HepG2 (cell line): Measurements from ENCODE around the gene NFATC2.

Source experiments
- BHLHE40 ChIP-seq: IDR thresholded peaks from 2 replicates; pipeline ENCODE4 v1.6.1; 2011; ENCODE audit warnings: low read length, improper control_type of control experiment
- CREM ChIP-seq, 2 experiments: sonication (generic) in 1 of 2; formaldehyde crosslinking in 1 of 2; IDR thresholded peaks; 2 replicates each; pipeline versions ENCODE4 v1.4.0 to v1.6.1; 2016 to 2020; ENCODE audit warnings: antibody characterized with exemption in 1 of 2, mild to moderate bottlenecking in 1 of 2, missing genetic modification reagents in 1 of 2
- EED ChIP-seq: sonication (generic); formaldehyde crosslinking; IDR thresholded peaks from 2 replicates; pipeline ENCODE4 v1.5.0; 2020; ENCODE audit warnings: mild to moderate bottlenecking, missing genetic modification reagents
- FOSL2 ChIP-seq: sonication (generic); formaldehyde crosslinking; IDR thresholded peaks from 2 replicates; pipeline ENCODE4 v1.4.0; 2020; ENCODE audit warnings: missing genetic modification reagents
- FOXA3 ChIP-seq: IDR thresholded peaks from 2 replicates; pipeline ENCODE4 v1.6.1; 2016; ENCODE audit warnings: missing genetic modification reagents, missing compliant biosample characterization
- GATAD2A ChIP-seq: IDR thresholded peaks from 2 replicates; pipeline ENCODE4 v1.6.1; 2016
- HNRNPK ChIP-seq: fragments of 200-400 bp; formaldehyde crosslinking; IDR thresholded peaks from 2 replicates; pipeline ENCODE4 v1.6.1; 2018; ENCODE audit warnings: low read length, low read depth, moderate library complexity, mild to moderate bottlenecking; ENCODE audit not compliant: poor library complexity, severe bottlenecking
- POLR2A ChIP-seq, 2 experiments: IDR thresholded peaks; 2 replicates each; pipeline ENCODE4 v1.6.1; 2011; ENCODE audit warnings: low read depth in 2 of 2, low read length in 2 of 2, mild to moderate bottlenecking in 1 of 2, moderate library complexity in 1 of 2; ENCODE audit not compliant: insufficient read depth in 1 of 2
- SMC3 ChIP-seq: IDR thresholded peaks from 2 replicates; pipeline ENCODE4 v1.6.1; 2011; ENCODE audit warnings: low read length, improper control_type of control experiment
- TCF12 ChIP-seq, 2 experiments: fragments of 450-650 bp in 1 of 2; sonication (generic) in 1 of 2; formaldehyde crosslinking in 1 of 2; IDR thresholded peaks; 2 replicates each; pipeline versions ENCODE4 v1.6.1 to v1.8.0; 2017 to 2022; ENCODE audit warnings: antibody characterized with exemption in 1 of 2, mild to moderate bottlenecking in 1 of 2, missing genetic modification reagents in 1 of 2, moderate library complexity in 1 of 2
- ZNF367 ChIP-seq: sonication (generic); formaldehyde crosslinking; IDR thresholded peaks from 2 replicates; pipeline ENCODE4 v1.4.0; 2020; ENCODE audit warnings: missing genetic modification reagents, borderline replicate concordance
- ZNF577 ChIP-seq: sonication (generic); formaldehyde crosslinking; IDR thresholded peaks from 2 replicates; pipeline ENCODE4 v1.4.0; 2020; ENCODE audit warnings: mild to moderate bottlenecking, low read depth, missing genetic modification reagents, borderline replicate concordance
- TF ChIP-seq, protein P1 (sequence below): sonication (generic); formaldehyde crosslinking; IDR thresholded peaks from 2 replicates; pipeline ENCODE4 v1.9.0; 2021; ENCODE audit warnings: missing genetic modification reagents, borderline replicate concordance
- TF ChIP-seq, protein P2 (sequence below): sonication (generic); formaldehyde crosslinking; IDR thresholded peaks from 2 replicates; pipeline ENCODE4 v1.4.0; 2020; ENCODE audit warnings: mild to moderate bottlenecking, missing genetic modification reagents

GRCh38 chr20:51380401-51381385 lies 161.8 kb downstream of the NFATC2 start:
- no peak for TF ChIP-seq GATAD2A (CRISPR knock-in tag)
- TF ChIP-seq BHLHE40: no peak
- no peak for TF ChIP-seq HNRNPK
- no peak for TF ChIP-seq POLR2A (IDR thresholded peaks at IDR 0.05; ENCODE audit: insufficient read depth in 1 of 2, low read depth in 2 of 2, low read length in 2 of 2)
- TF ChIP-seq EED: no peak
- TF ChIP-seq TCF12 (IDR thresholded peaks at IDR 0.05): no peak
- TF ChIP-seq TCF12 (CRISPR knock-in tag; IDR thresholded peaks at IDR 0.05): no peak
- TF ChIP-seq ZNF367 (CRISPR knock-in tag): no peak
- TF ChIP-seq ZNF577 (CRISPR knock-in tag): no peak
- TF ChIP-seq, protein P1, sequence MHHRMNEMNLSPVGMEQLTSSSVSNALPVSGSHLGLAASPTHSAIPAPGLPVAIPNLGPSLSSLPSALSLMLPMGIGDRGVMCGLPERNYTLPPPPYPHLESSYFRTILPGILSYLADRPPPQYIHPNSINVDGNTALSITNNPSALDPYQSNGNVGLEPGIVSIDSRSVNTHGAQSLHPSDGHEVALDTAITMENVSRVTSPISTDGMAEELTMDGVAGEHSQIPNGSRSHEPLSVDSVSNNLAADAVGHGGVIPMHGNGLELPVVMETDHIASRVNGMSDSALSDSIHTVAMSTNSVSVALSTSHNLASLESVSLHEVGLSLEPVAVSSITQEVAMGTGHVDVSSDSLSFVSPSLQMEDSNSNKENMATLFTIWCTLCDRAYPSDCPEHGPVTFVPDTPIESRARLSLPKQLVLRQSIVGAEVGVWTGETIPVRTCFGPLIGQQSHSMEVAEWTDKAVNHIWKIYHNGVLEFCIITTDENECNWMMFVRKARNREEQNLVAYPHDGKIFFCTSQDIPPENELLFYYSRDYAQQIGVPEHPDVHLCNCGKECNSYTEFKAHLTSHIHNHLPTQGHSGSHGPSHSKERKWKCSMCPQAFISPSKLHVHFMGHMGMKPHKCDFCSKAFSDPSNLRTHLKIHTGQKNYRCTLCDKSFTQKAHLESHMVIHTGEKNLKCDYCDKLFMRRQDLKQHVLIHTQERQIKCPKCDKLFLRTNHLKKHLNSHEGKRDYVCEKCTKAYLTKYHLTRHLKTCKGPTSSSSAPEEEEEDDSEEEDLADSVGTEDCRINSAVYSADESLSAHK (CRISPR knock-in tag): no peak
- no peak for TF ChIP-seq SMC3
- no peak for TF ChIP-seq FOSL2 (CRISPR knock-in tag)
- no peak for TF ChIP-seq CREM (IDR thresholded peaks at IDR 0.05)
- TF ChIP-seq CREM (CRISPR knock-in tag; IDR thresholded peaks at IDR 0.05): no peak
- TF ChIP-seq FOXA3 (CRISPR knock-in tag): no peak
- TF ChIP-seq, protein P2, sequence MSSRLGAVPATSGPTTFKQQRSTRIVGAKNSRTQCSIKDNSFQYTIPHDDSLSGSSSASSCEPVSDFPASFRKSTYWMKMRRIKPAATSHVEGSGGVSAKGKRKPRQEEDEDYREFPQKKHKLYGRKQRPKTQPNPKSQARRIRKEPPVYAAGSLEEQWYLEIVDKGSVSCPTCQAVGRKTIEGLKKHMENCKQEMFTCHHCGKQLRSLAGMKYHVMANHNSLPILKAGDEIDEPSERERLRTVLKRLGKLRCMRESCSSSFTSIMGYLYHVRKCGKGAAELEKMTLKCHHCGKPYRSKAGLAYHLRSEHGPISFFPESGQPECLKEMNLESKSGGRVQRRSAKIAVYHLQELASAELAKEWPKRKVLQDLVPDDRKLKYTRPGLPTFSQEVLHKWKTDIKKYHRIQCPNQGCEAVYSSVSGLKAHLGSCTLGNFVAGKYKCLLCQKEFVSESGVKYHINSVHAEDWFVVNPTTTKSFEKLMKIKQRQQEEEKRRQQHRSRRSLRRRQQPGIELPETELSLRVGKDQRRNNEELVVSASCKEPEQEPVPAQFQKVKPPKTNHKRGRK: no peak
